Progenitor cell of endocrine pancreas (in vitro differentiated cells): ENCODE data around the gene C1QTNF7. TPM values are rescaled to one million over a fixed set of nuclear protein-coding genes. Genes with fewer than 3 reads are reported as not detected.

Experiments used
- DNase-seq: peaks from one replicate; pipeline ENCODE4 v3.0.0; 2021; ENCODE audit warnings: low spot score; ENCODE audit not compliant: unreplicated experiment
- H3K27ac Mint-ChIP-seq: 2 replicates; pipeline ENCODE4 v1.8.0; 2021; ENCODE audit warnings: mild to moderate bottlenecking, moderate library complexity, mixed read lengths
- H3K27me3 Mint-ChIP-seq: 2 replicates; pipeline ENCODE4 v1.8.0; 2021; ENCODE audit warnings: mixed read lengths
- H3K36me3 Mint-ChIP-seq: 2 replicates; pipeline ENCODE4 v1.8.0; 2022; ENCODE audit warnings: mixed read lengths; ENCODE audit not compliant: insufficient read depth
- H3K4me1 Mint-ChIP-seq: 2 replicates; pipeline ENCODE4 v1.8.0; 2021; ENCODE audit warnings: low read depth, mixed read lengths
- H3K4me3 Mint-ChIP-seq: 2 replicates; pipeline ENCODE4 v1.8.0; 2021; ENCODE audit warnings: low read depth, mild to moderate bottlenecking, moderate library complexity, mixed read lengths
- H3K9me3 Mint-ChIP-seq: 2 replicates; pipeline ENCODE4 v1.8.0; 2021; ENCODE audit warnings: low read depth, mixed read lengths
- long read RNA-seq: library from polyadenylated mRNA; unstranded; transcript quantifications from one replicate; pipeline ENCODE4 v2.0.0, GENCODE V29; 2020
- total RNA-seq: library from RNA; stranded (reverse); gene quantifications from 2 replicates; pipeline ENCODE4 v1.2.1, GENCODE V29; 2021
- TF ChIP-seq, protein P1 (sequence below): fragments of 200-600 bp; sonication (generic); IDR thresholded peaks from one replicate; pipeline ENCODE4 v1.5.0; 2021; ENCODE audit warnings: antibody characterized with exemption, mild to moderate bottlenecking; ENCODE audit not compliant: unreplicated experiment

Gene C1QTNF7, protein sequence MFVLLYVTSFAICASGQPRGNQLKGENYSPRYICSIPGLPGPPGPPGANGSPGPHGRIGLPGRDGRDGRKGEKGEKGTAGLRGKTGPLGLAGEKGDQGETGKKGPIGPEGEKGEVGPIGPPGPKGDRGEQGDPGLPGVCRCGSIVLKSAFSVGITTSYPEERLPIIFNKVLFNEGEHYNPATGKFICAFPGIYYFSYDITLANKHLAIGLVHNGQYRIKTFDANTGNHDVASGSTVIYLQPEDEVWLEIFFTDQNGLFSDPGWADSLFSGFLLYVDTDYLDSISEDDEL
- not detected in 2 replicates for total RNA-seq
- long read RNA-seq: 0 reads

GRCh38 chr4:15427701-15428100 is at the start of gene C1QTNF7:
Gene C1QTNF7 (plus strand): TSS chr4:15428033. CDS start chr4:15435744, 7,711 bp downstream.
- Mint-ChIP-seq H3K27ac (no peak within 1 kb of the TSS), H3K9me3 (peaks cover 5% of the 10 kb centered on the region), H3K36me3 (no peaks in the 10 kb centered on the region), H3K27me3 (no peaks in the 10 kb centered on the region), H3K4me1 (no peaks in the 10 kb centered on the region), H3K4me3 (no peak within 1 kb of the TSS)
- TF ChIP-seq, protein P1, sequence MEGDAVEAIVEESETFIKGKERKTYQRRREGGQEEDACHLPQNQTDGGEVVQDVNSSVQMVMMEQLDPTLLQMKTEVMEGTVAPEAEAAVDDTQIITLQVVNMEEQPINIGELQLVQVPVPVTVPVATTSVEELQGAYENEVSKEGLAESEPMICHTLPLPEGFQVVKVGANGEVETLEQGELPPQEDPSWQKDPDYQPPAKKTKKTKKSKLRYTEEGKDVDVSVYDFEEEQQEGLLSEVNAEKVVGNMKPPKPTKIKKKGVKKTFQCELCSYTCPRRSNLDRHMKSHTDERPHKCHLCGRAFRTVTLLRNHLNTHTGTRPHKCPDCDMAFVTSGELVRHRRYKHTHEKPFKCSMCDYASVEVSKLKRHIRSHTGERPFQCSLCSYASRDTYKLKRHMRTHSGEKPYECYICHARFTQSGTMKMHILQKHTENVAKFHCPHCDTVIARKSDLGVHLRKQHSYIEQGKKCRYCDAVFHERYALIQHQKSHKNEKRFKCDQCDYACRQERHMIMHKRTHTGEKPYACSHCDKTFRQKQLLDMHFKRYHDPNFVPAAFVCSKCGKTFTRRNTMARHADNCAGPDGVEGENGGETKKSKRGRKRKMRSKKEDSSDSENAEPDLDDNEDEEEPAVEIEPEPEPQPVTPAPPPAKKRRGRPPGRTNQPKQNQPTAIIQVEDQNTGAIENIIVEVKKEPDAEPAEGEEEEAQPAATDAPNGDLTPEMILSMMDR: no peak
- no peak for DNase-seq

DNA sequence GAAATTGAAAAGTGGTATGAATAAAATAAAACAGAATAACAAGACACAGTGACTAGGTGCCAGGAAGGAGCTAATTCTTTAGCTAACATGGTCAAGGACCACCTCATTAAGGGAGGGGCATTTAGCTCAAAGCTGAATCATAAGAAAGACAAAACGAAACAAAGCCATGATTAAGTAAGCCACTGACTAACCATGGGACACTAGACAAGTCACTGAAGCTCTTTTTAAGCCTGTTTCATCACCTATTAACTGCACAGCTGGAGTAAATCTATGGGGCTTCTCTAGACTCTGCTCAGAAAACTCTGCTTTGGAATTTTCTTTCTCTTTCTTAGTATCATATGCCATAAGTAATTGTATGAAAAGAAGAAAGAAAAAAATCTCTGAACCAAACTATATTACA is 49.8 kb upstream of the C1QTNF7 start:
- no peaks in the 10 kb centered on the region for H3K27me3 Mint-ChIP-seq
- TF ChIP-seq, protein P1: no peak
- no peak overlapping the region for H3K27ac Mint-ChIP-seq
- no peaks in the 10 kb centered on the region for H3K4me1 Mint-ChIP-seq
- no peak for DNase-seq
- H3K4me3 Mint-ChIP-seq: no peak overlapping the region
- H3K36me3 Mint-ChIP-seq: no peaks in the 10 kb centered on the region
- no peaks in the 10 kb centered on the region for H3K9me3 Mint-ChIP-seq

DNA sequence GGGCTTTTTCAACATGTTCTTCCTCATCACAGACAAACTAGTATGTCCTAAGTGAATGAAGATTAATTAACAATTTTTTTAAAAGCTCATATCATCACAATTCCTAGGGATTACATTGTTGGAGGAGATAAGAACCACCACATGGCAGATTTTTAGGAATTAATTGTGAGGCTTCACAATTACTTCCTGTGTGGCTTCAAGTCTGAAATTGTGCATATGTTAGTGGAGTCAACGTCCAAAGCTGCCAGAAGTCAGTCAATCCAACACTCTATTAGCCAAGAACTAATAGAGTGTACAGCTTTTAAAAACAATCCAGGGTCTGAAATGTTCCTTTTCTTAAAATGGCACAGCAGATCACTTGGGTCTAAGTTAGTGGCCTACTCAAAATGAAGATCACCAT is 49.3 kb upstream of the C1QTNF7 start:
- Mint-ChIP-seq H3K4me1 (no peaks in the 10 kb centered on the region), H3K9me3 (no peaks in the 10 kb centered on the region), H3K4me3 (no peak overlapping the region), H3K27me3 (no peaks in the 10 kb centered on the region), H3K27ac (no peak overlapping the region), H3K36me3 (no peaks in the 10 kb centered on the region)
- DNase-seq: no peak
- TF ChIP-seq, protein P1: no peak

GRCh38 chr4:15381806-15382338 is 46.0 kb upstream of the C1QTNF7 start:
- Mint-ChIP-seq H3K4me1 (no peaks in the 10 kb centered on the region), H3K9me3 (no peaks in the 10 kb centered on the region), H3K36me3 (no peaks in the 10 kb centered on the region), H3K4me3 (no peak overlapping the region), H3K27me3 (no peaks in the 10 kb centered on the region), H3K27ac (no peak overlapping the region)
- TF ChIP-seq, protein P1: no peak
- DNase-seq: no peak

GRCh38 chr4:15382669-15383273 is 45.1 kb upstream of the C1QTNF7 start:
- TF ChIP-seq, protein P1: no peak
- H3K9me3 Mint-ChIP-seq: no peaks in the 10 kb centered on the region
- H3K4me3 Mint-ChIP-seq: no peak overlapping the region
- H3K27ac Mint-ChIP-seq: no peak overlapping the region
- DNase-seq: no peak
- no peaks in the 10 kb centered on the region for H3K27me3 Mint-ChIP-seq
- no peaks in the 10 kb centered on the region for H3K4me1 Mint-ChIP-seq
- no peaks in the 10 kb centered on the region for H3K36me3 Mint-ChIP-seq
